ENCODE data around the gene KANSL1.
A peak's percentile ranks its signal among the peaks of the same experiment; 100 is the strongest.
"Not testable (repeated sequence)": the region's sequence is repeated elsewhere in the genome, so short reads cannot be mapped to it uniquely, and the experiment has no call there.

The KANSL1 gene

DNA sequence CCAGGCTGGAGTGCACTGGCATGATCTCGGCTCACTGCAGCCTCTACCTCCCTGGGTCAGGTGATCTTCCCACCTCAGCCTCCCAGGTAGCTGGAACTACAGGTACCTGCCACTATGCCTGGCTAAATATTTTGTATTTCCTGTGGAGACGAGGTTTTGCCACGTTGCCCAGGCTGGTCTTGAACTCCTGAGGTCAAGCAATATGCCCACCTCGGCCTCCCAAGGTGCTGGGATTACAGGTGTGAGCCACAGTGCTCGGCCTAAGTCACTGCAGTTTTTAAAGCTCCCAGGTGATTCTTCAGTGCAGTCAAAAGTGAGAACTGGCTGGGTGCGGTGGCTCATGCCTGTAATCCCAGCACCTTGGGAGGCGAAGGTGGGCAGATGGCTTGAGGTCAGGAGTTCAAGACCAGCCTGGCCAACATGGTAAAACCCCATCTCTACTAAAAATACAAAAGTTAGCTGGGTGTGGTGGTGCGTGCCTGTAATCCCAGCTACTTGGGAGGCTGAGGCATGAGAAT lies 173.8 kb downstream of the KANSL1 start:
- not testable (repeated sequence) for DNase-seq (ENCODE audit: low spot score)

DNA sequence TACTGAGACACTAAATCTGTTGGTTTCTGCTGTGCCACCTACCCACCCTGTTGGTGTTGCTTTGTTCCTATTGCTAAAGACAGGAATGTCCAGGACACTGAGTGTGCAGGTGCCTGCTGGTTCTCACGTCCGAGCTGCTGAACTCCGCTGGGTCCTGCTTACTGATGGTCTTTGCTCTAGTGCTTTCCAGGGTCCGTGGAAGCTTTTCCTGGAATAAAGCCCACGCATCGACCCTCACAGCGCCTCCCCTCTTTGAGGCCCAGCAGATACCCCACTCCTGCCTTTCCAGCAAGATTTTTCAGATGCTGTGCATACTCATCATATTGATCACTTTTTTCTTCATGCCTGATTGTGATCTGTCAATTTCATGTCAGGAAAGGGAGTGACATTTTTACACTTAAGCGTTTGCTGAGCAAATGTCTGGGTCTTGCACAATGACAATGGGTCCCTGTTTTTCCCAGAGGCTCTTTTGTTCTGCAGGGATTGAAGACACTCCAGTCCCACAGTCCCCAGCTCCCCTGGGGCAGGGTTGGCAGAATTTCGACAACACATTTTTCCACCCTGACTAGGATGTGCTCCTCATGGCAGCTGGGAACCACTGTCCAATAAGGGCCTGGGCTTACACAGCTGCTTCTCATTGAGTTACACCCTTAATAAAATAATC lies 179.6 kb downstream of the KANSL1 start:
- no peak for DNase-seq (ENCODE audit: low spot score)

DNA sequence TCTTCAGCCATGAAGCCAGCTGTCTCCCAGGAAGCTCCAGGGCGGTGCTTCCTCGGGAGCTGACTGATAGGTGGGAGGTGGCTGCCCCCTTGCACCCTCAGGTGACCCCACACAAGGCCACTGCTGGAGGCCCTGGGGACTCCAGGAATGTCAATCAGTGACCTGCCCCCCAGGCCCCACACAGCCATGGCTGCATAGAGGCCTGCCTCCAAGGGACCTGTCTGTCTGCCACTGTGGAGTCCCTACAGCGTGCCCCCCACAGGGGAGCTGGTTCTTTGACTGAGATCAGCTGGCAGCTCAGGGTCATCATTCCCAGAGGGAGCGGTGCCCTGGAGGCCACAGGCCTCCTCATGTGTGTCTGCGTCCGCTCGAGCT lies 180.1 kb downstream of the KANSL1 start:
- no peak for DNase-seq (ENCODE audit: low spot score)

DNA sequence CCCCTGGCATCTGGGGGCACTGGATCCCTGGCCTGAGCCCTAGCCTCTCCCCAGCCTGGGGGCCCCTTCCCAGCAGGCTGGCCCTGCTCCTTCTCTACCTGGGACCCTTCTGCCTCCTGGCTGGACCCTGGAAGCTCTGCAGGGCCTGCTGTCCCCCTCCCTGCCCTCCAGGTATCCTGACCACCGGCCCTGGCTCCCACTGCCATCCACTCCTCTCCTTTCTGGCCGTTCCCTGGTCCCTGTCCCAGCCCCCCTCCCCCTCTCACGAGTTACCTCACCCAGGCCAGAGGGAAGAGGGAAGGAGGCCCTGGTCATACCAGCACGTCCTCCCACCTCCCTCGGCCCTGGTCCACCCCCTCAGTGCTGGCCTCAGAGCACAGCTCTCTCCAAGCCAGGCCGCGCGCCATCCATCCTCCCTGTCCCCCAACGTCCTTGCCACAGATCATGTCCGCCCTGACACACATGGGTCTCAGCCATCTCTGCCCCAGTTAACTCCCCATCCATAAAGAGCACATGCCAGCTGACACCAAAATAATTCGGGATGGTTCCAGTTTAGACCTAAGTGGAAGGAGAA lies 180.6 kb downstream of the KANSL1 start:
- no peak for DNase-seq (ENCODE audit: low spot score)

DNA sequence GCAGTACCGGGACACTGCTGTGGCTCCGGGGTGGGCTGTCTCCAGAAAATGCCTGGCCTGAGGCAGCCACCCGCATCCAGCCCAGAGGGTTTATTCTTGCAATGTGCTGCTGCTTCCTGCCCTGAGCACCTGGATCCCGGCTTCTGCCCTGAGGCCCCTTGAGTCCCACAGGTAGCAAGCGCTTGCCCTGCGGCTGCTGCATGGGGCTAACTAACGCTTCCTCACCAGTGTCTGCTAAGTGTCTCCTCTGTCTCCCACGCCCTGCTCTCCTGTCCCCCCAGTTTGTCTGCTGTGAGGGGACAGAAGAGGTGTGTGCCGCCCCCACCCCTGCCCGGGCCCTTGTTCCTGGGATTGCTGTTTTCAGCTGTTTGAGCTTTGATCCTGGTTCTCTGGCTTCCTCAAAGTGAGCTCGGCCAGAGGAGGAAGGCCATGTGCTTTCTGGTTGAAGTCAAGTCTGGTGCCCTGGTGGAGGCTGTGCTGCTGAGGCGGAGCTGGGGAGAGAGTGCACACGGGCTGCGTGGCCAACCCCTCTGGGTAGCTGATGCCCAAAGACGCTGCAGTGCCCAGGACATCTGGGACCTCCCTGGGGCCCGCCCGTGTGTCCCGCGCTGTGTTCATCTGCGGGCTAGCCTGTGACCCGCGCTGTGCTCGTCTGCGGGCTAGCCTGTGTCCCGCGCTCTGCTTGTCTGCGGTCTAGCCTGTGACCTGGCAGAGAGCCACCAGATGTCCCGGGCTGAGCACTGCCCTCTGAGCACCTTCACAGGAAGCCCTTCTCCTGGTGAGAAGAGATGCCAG lies 181.3 kb downstream of the KANSL1 start:
- DNase-seq (ENCODE audit: low spot score), result no peak

DNA sequence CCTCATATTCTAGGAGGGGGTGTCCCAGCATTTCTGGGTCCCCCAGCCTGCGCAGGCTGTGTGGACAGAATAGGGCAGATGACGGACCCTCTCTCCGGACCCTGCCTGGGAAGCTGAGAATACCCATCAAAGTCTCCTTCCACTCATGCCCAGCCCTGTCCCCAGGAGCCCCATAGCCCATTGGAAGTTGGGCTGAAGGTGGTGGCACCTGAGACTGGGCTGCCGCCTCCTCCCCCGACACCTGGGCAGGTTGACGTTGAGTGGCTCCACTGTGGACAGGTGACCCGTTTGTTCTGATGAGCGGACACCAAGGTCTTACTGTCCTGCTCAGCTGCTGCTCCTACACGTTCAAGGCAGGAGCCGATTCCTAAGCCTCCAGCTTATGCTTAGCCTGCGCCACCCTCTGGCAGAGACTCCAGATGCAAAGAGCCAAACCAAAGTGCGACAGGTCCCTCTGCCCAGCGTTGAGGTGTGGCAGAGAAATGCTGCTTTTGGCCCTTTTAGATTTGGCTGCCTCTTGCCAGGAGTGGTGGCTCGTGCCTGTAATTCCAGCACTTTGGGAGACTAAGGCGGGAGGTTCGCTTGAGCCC lies 182.5 kb downstream of the KANSL1 start:
- no peak for DNase-seq (ENCODE audit: low spot score)

DNA sequence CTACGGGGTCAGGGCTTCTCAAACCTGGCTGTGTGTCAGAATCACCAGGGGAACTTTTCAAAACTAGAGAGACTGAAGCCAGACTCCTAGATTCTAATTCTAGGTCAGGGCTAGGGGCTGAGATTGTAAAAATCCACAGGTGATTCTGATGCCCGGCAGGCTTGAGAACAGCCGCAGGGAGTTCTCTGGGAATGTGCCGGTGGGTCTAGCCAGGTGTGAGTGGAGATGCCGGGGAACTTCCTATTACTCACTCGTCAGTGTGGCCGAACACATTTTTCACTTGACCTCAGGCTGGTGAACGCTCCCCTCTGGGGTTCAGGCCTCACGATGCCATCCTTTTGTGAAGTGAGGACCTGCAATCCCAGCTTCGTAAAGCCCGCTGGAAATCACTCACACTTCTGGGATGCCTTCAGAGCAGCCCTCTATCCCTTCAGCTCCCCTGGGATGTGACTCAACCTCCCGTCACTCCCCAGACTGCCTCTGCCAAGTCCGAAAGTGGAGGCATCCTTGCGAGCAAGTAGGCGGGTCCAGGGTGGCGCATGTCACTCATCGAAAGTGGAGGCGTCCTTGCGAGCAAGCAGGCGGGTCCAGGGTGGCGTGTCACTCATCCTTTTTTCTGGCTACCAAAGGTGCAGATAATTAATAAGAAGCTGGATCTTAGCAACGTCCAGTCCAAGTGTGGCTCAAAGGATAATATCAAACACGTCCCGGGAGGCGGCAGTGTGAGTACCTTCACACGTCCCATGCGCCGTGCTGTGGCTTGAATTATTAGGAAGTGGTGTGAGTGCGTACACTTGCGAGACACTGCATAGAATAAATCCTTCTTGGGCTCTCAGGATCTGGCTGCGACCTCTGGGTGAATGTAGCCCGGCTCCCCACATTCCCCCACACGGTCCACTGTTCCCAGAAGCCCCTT lies 183.3 kb downstream of the KANSL1 start:
- DNase-seq (ENCODE audit: low spot score), result no peak

DNA sequence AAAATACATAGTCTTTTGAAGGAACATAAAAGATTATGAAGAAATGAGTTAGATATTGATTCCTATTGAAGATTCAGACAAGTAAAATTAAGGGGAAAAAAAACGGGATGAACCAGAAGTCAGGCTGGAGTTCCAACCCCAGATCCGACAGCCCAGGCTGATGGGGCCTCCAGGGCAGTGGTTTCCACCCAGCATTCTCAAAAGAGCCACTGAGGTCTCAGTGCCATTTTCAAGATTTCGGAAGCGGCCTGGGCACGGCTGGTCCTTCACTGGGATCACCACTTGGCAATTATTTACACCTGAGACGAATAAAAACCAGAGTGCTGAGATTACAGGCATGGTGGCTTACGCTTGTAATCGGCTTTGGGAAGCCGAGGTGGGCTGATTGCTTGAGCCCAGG lies 184.6 kb downstream of the KANSL1 start:
- DNase-seq (ENCODE audit: low spot score), result no peak

DNA sequence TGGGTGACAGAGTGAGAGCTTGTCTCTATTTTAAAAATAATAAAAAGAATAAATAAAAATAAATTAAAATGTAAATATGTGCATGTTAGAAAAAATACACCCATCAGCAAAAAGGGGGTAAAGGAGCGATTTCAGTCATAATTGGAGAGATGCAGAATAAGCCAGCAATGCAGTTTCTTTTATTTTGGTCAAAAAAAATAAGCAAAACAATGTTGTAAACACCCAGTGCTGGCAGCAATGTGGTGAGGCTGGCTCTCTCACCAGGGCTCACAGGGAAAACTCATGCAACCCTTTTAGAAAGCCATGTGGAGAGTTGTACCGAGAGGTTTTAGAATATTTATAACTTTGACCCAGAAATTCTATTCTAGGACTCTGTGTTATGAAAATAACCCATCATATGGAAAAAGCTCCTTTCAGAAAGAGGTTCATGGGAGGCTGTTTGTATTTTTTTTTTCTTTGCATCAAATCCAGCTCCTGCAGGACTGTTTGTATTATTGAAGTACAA lies 185.7 kb downstream of the KANSL1 start:
- no peak for DNase-seq (ENCODE audit: low spot score)

DNA sequence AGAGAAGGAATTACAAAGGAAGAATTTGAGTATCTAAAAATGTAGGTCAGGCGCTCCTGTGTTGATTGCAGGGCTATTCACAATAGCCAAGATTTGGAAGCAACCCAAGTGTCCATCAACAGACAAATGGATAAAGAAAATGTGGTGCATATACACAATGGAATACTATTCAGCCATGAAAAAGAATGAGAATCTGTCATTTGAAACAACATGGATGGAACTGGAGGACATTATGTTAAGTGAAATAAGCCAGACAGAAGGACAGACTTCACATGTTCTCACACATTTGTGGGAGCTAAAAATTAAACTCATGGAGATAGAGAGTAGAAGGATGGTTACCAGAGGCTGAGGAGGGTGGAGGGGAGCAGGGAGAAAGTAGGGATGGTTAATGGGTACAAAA lies 187.1 kb downstream of the KANSL1 start:
- not testable (repeated sequence) for DNase-seq (ENCODE audit: low spot score)

DNA sequence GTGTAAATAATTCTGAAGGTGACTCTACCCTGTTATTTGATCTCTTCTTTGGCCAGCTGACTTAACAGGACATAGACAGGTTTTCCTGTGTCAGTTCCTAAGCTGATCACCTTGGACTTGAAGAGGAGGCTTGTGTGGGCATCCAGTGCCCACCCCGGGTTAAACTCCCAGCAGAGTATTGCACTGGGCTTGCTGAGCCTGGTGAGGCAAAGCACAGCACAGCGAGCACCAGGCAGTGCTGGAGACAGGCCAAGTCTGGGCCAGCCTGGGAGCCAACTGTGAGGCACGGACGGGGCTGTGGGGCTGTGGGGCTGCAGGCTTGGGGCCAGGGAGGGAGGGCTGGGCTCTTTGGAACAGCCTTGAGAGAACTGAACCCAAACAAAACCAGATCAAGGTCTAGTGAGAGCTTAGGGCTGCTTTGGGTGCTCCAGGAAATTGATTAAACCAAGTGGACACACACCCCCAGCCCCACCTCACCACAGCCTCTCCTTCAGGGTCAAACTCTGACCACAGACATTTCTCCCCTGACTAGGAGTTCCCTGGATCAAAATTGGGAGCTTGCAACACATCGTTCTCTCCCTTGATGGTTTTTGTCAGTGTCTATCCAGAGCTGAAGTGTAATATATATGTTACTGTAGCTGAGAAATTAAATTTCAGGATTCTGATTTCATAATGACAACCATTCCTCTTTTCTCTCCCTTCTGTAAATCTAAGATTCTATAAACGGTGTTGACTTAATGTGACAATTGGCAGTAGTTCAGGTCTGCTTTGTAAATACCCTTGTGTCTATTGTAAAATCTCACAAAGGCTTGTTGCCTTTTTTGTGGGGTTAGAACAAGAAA lies 189.1 kb downstream of the KANSL1 start:
- DNase-seq (ENCODE audit: low spot score), result no peak

DNA sequence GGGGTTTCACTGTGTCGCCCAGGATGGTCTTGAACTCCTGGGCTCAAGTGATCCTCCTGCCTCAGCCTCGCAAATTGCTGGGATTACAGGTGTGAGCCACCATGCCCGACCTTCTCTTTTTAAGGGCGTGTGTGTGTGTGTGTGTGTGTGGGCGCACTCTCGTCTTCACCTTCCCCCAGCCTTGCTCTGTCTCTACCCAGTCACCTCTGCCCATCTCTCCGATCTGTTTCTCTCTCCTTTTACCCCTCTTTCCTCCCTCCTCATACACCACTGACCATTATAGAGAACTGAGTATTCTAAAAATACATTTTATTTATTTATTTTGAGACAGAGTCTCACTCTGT lies 190.3 kb downstream of the KANSL1 start:
- no peak for DNase-seq (ENCODE audit: low spot score)

DNA sequence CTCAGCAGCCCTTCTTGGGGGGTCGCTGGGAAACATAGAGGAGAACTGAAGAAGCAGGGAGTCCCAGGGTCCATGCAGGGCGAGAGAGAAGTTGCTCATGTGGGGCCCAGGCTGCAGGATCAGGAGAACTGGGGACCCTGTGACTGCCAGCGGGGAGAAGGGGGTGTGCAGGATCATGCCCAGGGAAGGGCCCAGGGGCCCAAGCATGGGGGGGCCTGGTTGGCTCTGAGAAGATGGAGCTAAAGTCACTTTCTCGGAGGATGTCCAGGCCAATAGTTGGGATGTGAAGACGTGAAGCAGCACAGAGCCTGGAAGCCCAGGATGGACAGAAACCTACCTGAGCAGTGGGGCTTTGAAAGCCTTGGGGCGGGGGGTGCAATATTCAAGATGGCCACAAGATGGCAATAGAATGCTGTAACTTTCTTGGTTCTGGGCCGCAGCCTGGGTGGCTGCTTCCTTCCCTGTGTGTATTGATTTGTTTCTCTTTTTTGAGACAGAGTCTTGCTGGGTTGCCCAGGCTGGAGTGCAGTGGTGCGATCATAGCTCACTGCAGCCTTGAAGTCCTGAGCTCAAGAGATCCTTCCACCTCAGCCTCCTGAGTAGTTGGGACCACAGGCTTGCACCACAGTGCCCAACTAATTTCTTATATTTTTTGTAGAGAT lies 190.8 kb downstream of the KANSL1 start:
- DNase-seq (ENCODE audit: low spot score), result peak; percentile 90

DNA sequence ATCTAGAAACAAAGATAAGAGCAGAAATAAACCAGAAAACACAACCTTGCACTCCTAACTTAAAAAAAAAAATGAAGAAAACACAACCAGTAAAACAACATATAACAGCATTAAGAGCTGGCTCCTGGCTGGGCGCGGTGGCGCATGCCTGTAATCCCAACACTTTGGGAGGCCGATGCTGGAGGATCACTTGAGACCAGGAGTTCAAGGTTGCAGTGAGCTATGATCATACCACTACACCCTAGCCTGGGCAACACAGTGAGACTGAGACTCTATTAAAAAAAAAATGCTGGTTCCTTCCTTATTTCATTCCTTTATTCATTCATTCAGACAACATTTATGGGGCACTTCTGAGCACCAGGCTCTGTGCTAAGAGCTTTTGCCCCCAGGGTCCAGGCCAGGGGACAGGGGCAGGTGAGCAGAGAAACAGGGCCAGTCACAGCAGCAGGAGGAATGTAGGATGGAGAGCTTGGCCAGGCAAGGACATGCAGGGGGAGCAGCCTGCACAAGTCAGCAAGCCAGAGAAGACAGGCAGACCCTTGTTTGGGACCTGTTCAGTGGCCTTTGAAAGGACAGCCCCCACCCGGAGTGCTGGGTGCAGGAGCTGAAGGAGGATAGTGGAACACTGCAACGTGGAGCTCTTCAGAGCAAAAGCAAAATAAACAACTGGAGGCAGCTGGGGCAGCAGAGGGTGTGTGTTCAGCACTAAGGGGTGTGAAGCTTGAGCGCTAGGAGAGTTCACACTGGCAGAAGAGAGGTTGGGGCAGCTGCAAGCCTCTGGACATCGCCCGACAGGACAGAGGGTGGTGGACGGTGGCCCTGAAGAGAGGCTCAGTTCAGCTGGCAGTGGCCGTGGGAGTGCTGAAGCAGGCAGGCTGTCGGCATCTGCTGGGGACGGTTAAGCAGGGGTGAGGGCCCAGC lies 191.6 kb downstream of the KANSL1 start:
- DNase-seq (ENCODE audit: low spot score), result no peak

DNA sequence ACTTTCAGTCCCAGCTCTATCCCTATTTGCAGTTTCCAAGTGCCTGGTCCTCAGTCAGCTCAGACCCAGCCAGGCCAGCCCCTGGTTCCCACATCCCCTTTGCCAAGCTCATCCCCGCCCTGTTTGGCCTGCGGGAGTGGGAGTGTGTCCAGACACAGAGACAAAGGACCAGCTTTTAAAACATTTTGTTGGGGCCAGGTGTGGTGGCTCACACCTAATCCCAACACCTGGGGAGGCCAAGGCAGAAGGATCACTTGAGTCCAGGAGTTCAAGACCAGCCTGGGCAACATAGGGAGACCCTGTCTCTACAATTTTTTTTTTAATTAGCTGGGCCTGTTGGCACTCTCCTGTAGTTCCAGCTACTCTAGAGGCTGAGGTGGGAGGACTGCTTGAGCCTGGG lies 192.5 kb downstream of the KANSL1 start:
- DNase-seq (ENCODE audit: low spot score), result no peak

DNA sequence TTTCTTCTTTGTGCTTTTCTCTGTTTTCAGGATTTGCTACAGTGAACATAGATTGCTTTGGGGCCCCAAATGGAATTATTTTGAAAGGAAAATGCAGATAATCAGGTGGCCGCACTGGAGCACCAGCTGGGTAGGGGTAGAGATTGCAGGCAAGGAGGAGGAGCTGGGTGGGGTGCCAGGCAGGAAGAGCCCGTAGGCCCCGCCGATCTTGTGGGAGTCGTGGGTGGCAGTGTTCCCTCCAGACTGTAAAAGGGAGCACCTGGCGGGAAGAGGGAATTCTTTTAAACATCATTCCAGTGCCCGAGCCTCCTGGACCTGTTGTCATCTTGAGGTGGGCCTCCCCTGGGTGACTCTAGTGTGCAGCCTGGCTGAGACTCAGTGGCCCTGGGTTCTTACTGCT lies 192.9 kb downstream of the KANSL1 start:
- no peak for DNase-seq (ENCODE audit: low spot score)

DNA sequence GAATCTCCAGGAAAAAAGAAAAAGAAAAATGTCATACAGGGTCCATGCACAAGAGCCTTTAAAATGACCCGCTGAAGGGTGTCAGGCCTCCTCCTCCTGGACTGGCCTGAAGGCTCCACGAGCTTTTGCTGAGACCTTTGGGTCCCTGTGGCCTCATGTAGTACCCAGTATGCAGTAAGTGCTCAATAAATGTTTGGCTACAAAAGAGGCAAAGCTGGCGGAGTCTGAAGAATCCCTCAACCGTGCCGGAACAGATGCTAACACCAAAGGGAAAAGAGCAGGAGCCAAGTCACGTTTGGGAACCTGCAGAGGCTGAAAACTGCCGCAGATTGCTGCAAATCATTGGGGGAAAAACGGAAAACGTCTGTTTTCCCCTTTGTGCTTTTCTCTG lies 193.3 kb downstream of the KANSL1 start:
- no peak for DNase-seq (ENCODE audit: low spot score)

DNA sequence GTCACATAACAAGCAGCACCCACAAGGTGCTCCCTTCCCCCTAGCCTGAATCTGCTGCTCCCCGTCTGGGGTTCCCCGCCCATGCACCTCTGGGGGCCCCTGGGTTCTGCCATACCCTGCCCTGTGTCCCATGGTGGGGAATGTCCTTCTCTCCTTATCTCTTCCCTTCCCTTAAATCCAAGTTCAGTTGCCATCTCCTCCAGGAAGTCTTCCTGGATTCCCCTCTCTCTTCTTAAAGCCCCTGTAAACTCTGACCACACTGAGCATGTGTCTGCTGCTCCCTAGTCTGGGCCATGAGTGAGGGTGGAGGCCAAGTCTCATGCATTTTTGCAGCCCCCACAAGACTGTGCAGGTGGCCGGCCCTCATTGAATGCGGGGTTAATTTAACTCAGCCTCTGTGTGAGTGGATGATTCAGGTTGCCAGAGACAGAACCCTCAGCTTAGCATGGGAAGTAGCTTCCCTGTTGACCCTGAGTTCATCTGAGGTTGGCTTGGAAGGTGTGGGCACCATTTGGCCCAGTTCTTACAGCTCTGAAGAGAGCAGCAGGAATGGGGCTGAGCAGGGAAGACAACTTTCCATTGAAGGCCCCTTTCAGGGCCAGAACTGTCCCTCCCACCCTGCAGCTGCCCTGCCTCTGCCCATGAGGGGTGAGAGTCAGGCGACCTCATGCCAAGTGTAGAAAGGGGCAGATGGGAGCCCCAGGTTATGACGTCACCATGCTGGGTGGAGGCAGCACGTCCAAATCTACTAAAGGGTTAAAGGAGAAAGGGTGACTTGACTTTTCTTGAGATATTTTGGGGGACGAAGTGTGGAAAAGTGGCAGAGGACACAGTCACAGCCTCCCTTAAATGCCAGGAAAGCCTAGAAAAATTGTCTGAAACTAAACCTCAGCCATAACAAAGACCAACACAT lies 194.0 kb downstream of the KANSL1 start, which contains the start of gene STH:
STH (plus strand) TSS at position 264 of the 913 bp plus-strand sequence; CDS start at position 294, 30 bp downstream.
- DNase-seq (ENCODE audit: low spot score), result no peak
